Astrocyte of the cerebellum (primary cell): ENCODE data around the gene BBC3.

Experiments used
- DNase-seq: peaks from one replicate; pipeline ENCODE4 v3.0.0-alpha.2; 2011; ENCODE audit warnings: low read depth
- H3K4me3 ChIP-seq: 2 replicates; pipeline ENCODE4 v1.5.1; 2011; ENCODE audit warnings: mild to moderate bottlenecking, low read depth, low read length, moderate library complexity
- in situ Hi-C: cut with HindIII; loops from 2 replicates; pipeline ENCODE4 v1.10.0; 2017; ENCODE audit warnings: low sequenced_read_pairs
- TF ChIP-seq, protein P1 (sequence below): IDR thresholded peaks from 2 replicates; pipeline ENCODE4 v1.5.1; 2012; ENCODE audit warnings: low read length, low read depth, moderate library complexity, mild to moderate bottlenecking; ENCODE audit errors: missing control alignments

The BBC3 gene

GRCh38 chr19:47273313-47274070, 42.5 kb upstream of the BBC3 start:
- TF ChIP-seq, protein P1, sequence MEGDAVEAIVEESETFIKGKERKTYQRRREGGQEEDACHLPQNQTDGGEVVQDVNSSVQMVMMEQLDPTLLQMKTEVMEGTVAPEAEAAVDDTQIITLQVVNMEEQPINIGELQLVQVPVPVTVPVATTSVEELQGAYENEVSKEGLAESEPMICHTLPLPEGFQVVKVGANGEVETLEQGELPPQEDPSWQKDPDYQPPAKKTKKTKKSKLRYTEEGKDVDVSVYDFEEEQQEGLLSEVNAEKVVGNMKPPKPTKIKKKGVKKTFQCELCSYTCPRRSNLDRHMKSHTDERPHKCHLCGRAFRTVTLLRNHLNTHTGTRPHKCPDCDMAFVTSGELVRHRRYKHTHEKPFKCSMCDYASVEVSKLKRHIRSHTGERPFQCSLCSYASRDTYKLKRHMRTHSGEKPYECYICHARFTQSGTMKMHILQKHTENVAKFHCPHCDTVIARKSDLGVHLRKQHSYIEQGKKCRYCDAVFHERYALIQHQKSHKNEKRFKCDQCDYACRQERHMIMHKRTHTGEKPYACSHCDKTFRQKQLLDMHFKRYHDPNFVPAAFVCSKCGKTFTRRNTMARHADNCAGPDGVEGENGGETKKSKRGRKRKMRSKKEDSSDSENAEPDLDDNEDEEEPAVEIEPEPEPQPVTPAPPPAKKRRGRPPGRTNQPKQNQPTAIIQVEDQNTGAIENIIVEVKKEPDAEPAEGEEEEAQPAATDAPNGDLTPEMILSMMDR, result no peak
- peak overlapping the region; percentile 63 for H3K4me3 ChIP-seq
- in situ Hi-C loops, result no loop called here
- peak; percentile 49 for DNase-seq

- DNase-seq, result no peak
- in situ Hi-C loops, result no loop called here
- TF ChIP-seq, protein P1, result no peak
- peak overlapping the region; percentile 63 for H3K4me3 ChIP-seq
Observed at GRCh38 chr19:47272448-47273312, 41.7 kb upstream of the BBC3 start.

- in situ Hi-C loops, result no loop called here
- TF ChIP-seq, protein P1, result no peak
- H3K4me3 ChIP-seq, result no peak overlapping the region
- no peak for DNase-seq
Observed at GRCh38 chr19:47271949-47272348, 41.0 kb upstream of the BBC3 start.

DNA sequence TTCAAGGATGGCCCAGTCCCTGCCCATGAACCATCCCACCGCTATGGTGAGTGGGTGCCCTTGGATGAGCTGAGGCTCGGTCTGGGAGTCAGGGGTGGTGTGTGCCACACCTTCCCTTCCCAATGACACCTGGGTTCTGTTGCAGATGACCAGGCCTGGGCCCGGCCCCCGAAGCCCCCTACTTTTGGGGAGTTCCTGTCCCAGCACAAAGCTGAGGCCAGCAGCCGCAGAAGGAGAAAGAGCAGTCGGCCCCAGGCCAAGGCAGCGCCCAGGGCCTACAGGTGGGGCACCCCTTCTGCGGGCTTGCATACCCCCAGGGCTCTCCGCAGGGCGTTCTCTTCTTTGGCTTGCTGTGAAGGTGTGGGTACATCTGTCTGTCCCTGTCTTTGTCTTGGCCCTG, 39.4 kb upstream of the BBC3 start:
- in situ Hi-C loops, result no loop called here
- H3K4me3 ChIP-seq, result no peak overlapping the region
- TF ChIP-seq, protein P1, result no peak
- DNase-seq, result no peak

GRCh38 chr19:47269596-47269995, 38.6 kb upstream of the BBC3 start:
- DNase-seq, result no peak
- no peak overlapping the region for H3K4me3 ChIP-seq
- TF ChIP-seq, protein P1, result no peak
- in situ Hi-C loops, result no loop called here

GRCh38 chr19:47268028-47268427, 37.0 kb upstream of the BBC3 start:
- no peak overlapping the region for H3K4me3 ChIP-seq
- in situ Hi-C loops, result no loop called here
- TF ChIP-seq, protein P1, result no peak
- no peak for DNase-seq
